Uterus (tissue), 2 donors: ENCODE data around the gene SNX30.

Experiments
- CTCF ChIP-seq, 4 experiments: fragments of 200-600 bp in 2 of 4; fragments of 450-650 bp in 2 of 4; sonication (generic) in 2 of 4; IDR thresholded peaks; one replicate each; pipeline ENCODE4 v1.5.1; 2016 to 2019; ENCODE audit warnings: antibody characterized with exemption in 4 of 4, mild to moderate bottlenecking in 2 of 4, moderate library complexity in 1 of 4
- POLR2A ChIP-seq, 2 donors: fragments of 450-650 bp; IDR thresholded peaks; one replicate each; pipeline ENCODE4 v1.6.1; 2016; ENCODE audit warnings: antibody characterized with exemption in 2 of 2, mild to moderate bottlenecking in 1 of 2, moderate library complexity in 1 of 2

GRCh38 chr9:112789891-112790774 is 39.6 kb downstream of the SNX30 start:
- TF ChIP-seq CTCF (IDR thresholded peaks at IDR 0.05) (no peak), POLR2A (IDR thresholded peaks at IDR 0.05) (no peak)
